NCI-H774 (cell line): Measurements from ENCODE around the gene ATXN7.

Source experiments
- DNase-seq: peaks from one replicate; lab custom pipeline; 2025; lab: John Stamatoyannopoulos, UW

ATXN7 gene, protein sequence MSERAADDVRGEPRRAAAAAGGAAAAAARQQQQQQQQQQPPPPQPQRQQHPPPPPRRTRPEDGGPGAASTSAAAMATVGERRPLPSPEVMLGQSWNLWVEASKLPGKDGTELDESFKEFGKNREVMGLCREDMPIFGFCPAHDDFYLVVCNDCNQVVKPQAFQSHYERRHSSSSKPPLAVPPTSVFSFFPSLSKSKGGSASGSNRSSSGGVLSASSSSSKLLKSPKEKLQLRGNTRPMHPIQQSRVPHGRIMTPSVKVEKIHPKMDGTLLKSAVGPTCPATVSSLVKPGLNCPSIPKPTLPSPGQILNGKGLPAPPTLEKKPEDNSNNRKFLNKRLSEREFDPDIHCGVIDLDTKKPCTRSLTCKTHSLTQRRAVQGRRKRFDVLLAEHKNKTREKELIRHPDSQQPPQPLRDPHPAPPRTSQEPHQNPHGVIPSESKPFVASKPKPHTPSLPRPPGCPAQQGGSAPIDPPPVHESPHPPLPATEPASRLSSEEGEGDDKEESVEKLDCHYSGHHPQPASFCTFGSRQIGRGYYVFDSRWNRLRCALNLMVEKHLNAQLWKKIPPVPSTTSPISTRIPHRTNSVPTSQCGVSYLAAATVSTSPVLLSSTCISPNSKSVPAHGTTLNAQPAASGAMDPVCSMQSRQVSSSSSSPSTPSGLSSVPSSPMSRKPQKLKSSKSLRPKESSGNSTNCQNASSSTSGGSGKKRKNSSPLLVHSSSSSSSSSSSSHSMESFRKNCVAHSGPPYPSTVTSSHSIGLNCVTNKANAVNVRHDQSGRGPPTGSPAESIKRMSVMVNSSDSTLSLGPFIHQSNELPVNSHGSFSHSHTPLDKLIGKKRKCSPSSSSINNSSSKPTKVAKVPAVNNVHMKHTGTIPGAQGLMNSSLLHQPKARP

DNA sequence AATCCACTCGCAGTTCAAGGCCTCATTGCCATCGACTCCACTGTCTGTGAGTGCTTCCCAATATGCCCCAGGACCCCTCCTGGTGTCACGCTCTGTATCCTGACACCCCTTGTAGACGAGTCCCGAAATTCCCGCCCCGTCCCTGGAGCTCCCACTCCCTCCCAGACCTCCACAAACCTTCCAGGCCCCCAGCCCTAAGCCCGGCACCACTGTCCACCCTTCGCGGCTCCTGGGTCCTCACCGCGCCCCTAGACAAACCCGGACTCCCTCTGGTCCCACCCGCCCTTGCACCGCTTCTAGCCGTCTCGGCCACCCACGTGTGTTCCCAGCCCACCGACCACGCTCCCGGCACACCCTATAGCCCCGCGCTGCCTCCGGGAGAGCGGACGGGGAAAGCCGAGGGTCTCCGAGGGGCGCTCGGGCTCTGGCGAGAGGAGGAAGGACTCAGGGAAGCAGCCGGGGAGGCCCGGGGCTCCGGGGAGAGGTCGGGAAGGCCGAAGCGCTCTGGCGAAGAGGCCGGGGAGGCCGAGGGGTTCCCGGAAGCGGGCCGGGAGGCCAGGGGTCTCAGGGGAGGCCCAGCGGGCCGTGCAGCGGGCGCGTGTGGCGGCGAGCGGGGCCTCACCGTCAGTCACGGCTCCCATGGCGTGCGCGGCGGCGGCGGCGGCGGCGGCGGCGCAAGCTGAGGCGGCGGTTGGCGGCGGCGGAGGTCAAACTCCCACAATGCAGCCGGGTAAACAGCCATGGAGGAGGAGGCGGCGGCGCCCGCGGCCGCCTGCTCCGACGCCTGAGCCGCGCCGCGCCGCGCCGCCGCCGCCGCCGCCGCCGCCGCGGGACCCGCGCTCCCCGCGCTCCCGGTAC lies at the start of gene ATXN7, which contains the start of gene THOC7:
TSS of gene ATXN7 (plus strand) at position 718 of the 858 bp plus-strand sequence. CDS start 48,732 bp downstream, outside the sequence.
TSS of gene THOC7 (minus strand) at position 656 of the 858 bp plus-strand sequence. CDS start at position 641, 15 bp downstream.
- no peak for DNase-seq

DNA sequence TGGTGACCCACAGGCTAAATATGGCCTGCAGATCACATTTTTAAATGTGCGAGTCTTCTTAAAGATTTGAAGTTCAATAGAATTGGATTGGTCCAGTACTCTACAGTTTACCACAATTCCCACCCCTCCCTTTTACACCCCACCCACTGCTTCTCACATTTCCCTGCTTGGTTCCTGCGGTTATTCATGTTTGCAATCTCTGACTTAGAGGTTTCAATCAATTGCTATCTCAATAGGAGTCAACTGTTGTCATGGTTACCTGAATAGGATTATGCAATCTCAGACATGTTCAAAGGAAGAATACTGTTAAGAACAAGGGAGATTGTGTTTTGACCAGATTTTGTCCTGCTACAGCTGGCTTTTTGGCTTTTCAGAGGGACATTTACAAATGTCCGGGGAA lies 49.4 kb upstream of the ATXN7 start:
- DNase-seq, result no peak

DNA sequence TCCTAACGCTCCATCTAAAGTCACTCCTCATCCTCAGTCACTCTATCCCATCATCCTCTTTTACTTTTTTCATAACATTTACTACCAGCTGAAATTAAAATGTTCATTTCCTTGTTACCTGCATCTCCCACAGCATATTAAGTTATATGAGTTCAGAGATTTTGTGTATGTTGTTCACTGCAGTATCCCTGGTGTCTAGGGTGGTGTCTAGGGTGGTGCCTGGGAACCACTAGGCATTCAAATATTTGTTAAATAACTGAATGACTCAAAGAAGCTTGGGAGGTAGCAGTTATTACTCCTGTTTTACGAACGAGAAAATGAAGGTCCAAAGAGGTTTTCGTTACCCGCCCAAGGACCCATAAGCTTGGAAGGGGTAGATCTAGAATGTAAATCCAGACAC lies 46.4 kb upstream of the ATXN7 start:
- DNase-seq, result no peak

DNA sequence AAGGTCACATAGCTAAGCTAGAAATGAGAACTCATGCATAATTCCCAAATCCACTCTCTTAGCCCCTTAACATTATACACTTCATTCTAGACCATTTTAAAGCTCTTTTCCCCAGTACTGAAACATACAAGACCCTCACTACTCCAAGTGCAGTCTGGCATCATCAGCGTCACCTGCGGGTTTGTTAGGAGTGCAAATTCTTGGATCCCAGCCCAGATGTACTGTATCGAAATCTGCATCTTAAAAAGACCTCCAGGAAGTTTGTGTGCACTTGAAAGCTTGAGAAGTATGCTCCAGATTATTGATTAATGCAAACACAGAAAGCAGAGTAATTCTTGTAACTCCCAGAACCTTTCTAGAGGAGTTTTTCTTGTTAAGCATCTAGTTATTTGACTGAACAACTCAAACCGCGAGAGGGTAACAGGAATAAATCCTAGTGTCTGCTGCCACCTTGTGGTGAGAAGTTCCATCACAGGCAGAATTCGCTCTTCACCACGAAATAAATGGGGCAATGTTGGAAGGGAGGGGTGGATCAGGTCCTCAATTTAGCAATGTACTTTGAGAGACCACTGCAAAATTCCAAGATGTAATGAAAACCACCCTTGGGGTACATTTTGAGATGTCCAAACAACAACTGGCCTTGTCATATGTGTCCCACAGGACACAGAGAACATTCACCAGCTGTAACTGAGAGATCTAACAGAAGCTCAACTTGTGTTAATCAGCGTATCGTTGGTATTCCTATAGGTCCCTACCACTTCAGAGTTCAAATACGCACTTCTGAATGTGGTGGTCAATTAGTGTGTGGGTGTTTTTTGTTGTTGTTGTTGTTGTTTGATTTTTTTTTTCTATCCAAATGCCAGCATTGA lies 45.2 kb upstream of the ATXN7 start:
- DNase-seq, result peak; percentile 12

DNA sequence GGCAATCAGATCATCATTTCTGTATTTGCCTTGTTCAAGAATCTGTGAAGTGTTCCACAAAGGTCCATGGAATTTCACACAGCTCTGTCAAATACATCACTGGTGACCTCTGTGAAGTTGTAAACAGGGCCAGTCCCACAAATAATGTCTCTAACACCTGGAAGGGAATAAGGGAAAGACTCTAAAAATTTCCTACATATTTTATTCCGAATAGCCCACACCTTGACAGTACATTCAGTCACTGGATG lies 44.6 kb upstream of the ATXN7 start, which contains the start of gene C3orf49:
TSS of gene C3orf49 (plus strand) at position 149 of the 248 bp plus-strand sequence. CDS start 173 bp downstream, outside the sequence.
- no peak for DNase-seq

DNA sequence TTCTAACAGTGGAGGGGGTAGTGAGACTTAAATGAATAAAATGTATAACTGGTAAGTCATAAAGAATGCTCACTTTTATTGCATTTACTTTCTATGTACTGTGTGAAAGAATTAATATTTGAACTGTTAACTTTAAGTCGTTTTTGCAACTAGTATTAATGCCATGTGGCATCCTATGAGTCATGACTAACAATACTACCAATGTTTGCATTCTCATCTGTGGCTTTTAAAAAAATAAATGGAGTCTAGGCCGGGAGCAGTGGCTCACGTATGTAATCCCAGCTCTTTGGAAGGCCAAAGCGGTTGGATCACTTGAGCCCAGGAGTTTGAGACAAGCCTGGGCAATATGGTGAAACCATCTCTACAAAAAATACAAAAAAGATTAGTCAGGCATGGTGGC lies 39.4 kb upstream of the ATXN7 start:
- no peak for DNase-seq

DNA sequence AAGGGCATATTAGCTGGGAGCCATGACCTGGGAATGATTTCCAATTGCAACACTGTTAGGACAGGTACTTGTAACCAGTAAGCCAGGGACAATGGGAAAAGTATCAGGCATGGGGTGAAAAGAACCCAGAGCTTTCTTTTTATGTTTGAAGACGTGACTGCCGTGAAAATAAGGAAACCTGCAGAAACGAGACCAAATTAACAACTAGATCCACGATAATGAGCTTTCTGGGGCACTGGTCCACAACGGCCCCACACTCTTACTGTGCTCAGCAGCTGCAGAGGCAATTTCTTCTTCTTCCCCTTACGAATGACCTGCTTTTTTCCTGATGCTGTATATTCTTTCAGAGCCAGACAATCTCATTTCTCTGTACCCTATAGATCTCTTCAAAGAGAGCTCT lies 33.1 kb upstream of the ATXN7 start:
- DNase-seq, result no peak

DNA sequence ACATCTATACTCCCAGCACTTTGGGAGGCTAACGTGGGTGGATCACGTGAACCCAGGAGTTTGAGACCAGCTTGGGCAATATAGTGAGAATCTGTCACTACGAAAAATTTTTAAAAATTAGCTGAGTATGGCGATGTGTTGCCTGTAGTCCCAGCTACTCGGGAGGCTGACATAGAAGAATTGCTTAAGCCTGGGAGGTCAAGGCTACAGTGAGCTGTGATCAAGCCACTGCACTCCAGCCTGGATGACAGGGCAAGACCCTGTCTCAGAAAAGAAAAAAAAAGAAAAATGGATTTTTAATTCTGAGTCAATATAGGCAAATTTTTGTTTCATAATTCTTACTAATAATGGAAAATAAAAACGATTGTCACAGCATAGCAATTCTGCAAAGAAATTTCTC lies 31.3 kb upstream of the ATXN7 start:
- DNase-seq, result no peak

DNA sequence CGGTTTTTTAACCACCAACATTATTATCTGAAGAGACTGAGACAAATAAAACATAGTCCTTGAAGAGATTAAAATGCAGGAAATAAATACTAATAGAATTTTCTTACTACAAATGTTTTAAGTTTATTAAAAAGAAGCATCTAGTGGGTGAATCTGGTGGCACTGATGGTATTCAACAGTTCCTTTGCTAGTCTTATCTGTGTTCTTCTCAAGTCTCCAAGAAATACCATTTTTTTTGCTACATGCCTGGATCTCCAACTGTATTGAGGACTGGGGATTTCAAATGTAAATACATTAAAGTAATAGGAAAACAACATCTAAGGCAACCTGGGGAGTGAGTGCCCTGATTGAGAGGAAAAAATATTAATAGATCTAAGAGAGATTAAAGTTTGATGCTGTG lies 22.0 kb upstream of the ATXN7 start:
- no peak for DNase-seq

DNA sequence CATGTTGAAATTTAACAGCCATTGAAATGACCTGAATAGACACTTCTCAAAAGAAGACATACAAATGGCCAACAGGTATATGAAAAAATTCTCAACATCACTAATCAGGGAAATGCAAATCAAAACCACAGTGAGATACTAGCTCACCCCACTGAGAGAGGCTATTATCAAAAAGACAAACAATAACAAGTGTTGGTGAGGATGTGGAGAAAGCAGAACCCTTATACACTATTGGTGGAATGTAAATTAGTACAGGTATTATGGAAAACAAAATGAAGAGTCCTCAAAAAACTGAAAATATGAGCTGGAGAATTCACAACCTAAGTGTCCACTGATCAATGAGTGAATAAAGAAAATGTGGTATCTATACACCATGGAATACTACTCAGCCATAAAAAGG lies 21.5 kb upstream of the ATXN7 start:
- DNase-seq, result no peak

DNA sequence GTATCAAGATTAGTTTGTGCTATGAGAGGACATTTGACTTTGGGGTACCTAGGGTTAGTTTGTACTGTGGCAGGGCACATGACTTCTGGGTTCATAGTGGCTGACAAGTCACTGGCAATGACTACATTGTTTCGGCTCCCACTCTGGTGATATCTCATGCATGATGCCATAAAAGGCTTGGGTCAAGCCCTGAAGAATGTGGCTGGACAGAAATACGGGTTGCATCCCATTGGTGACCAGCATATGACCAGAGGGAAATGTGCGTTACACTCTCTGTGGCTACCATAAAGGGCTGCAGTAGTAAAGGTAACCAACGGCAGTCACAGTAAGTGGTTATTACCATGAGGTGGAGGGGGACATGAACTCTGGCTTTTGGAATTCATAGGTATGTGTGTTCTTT lies 18.5 kb upstream of the ATXN7 start:
- no peak for DNase-seq

DNA sequence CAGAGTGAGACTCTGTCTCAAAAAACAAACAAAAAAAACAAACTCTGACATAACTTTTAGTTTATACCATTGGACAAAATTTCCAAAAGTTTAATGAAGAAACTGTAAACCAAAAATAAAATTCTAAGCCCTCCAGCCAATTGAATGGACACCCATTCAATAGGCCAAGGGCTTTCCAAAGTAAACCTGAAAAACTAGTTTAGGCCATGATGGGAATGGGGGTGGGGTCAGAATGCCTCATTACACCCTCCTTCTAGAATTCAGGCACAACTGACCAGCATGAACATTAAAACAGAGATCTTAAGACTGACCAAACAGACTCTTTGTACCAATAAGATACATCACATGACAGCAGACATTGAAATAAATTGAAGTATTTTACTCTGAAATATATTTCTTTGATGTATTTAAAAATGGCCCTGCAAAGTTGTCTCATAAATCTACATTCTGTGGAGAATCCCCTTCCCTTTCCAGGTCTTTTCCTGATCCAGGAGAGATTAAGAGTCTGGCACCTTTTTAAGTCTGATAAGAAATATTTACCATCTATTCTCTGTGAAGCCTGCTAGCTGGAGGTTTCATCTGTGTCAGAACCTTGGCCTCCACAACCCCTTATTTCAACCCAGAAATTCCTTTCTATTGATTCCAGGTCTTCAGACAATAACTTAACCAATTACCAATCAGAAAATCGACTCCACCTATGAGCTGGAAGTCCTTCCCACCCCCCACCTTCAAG lies 15.8 kb upstream of the ATXN7 start:
- DNase-seq, result no peak

DNA sequence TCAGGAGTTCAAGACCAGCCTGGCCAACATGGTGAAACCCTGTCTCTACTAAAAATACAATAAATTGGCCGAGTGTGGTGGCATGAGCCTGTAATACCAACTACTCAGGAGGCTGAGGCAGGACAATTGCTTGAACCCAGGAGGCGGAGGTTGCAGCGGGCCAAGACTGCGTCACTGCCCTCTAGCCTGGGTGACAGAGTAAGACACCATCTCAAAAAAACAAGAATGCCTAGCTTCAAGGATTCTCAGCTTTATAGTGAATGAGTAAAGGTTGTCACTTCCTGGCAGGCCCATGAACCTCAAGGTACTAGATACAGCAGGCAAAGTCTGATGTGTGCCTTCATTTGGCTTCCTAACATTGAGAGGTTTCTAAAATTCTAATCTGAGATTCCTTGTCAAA lies 14.5 kb upstream of the ATXN7 start:
- no peak for DNase-seq

DNA sequence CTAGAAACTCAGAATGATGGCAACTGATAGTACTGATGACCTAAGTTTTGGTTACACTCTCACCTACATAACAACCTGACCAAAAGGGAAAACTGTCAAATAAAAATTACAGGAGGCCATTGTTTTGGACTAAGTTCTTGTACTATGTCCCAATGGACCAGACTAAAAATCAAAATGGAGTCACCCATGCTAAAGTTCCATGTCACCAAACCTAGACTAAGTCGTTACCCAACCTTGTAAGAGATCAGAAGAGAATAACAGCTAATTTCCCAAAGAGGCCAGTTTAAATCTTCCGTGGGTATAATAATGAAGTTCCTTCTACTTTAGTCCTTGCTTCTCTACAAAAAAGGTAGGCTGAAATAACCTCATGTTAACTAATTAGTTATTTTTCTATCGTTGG lies 12.4 kb upstream of the ATXN7 start:
- DNase-seq, result no peak

DNA sequence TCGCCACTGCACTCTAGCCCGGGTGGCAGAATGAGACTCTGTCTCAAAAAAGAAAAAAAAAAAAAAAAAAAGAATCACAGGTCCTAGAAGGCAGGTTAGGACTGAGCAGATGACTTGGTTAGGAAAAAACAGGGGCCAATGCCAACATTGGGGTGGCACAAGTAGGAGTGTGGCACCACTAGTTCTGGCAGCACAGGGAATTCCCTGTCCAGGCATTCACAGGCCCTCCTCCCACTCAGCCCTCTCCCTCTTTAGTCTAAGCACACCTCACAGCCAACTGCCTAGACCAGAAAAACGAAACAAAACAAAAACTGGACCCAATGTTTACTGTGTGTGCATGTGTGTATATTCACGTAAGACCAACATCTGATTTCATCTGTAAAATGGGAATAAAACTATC lies 10.6 kb upstream of the ATXN7 start:
- DNase-seq, result no peak

DNA sequence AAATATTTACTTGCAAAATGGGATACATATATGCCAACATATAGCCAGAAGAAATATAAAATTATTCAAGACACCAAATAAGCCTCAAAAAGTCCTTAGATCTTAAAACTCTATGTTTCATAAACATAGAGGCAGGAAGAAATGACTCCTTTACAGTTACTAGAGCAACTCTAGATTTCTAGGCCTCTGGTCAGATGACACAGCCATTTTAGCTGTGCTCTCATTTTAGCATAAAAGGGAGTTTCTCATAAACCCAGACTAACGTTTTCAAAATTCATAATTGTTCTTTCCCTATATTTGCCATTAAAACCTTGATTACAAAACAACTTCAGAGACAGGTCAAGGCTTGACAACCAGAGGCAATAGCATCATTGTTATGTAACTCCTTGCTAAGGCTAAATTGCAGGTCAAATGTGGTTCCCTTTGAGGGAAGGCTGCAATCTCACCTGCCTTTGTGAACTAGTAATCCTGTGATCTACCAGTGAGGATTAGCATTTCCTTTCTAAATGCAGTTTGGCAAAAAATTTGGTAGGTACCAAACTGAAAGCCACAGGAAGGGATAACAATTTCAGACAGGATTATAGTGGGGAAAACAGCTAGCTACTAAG lies 8.2 kb upstream of the ATXN7 start:
- DNase-seq, result no peak

DNA sequence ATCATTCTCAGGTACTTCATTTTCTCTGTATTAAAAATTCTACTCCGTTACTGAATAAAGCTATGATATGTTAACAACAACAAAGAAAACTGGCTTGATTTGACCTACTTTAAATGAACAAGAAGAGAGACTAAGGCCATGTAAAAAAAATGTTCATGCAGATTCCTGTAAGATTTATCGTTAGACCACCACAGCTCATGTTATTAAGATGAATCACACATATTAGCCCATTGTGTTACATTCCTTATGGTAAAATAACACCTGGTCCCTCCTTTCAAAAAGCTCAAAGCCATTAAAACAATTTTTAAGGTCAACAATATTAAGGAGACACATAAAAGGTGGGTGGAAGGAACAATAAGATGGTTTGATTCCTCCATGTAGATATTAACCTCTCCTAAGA lies 6.4 kb upstream of the ATXN7 start:
- no peak for DNase-seq

DNA sequence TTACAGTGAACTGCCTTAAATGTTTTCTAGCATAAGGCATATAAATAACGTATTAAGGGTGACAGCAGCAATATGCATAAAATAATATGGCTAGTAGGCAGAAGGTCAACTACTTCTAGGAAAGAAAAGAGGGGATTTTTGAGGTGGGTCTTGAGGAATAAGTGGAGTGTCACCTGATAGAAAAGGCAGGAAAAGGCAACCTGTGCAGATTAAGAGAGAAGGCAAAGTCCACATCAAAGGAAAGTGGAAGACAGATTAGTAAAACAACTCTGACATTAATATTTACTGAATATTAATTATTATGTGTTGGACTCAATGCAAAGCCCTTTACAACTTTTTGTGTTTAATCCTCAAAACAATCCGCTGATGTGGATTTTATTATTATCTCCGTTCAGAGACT lies 2.9 kb upstream of the ATXN7 start:
- DNase-seq, result no peak

DNA sequence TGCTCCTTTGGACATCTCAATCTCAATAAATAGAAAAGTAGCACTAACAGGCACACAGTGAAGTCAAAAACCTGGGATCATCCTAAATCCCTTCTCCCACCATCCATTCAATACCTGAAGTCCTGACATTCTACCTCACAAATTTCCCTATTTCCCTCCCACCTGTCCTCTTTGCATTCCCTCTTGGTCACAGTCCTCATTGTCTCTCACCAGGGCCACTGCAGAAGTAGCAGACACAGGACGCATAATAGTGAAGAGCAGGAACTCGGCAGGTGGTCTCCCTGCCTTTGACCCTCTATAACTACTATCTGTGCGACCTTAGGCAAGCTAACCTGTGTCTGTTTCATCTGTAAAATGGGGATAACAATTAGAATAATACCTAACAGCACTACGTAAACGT lies 2.4 kb upstream of the ATXN7 start:
- DNase-seq, result no peak

DNA sequence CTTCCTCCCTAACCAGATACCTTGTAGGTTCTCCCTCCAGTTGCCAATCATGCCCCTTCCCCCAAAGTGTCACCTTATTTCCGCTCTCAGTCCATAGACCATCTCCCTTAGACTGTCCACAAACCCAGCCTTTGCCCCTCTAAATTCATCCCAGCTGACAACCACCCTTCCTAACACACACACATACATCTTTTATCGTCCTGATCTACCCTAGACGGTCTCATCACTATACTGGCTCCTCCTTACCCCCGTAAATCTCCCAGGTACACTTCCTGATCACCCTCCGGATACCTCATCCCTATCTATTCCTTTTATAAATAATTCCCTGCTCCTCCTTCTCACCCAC lies 890 bp upstream of the ATXN7 start:
- DNase-seq, result no peak
